ENCODE data around the gene AUNIP.

AUNIP gene

DNA sequence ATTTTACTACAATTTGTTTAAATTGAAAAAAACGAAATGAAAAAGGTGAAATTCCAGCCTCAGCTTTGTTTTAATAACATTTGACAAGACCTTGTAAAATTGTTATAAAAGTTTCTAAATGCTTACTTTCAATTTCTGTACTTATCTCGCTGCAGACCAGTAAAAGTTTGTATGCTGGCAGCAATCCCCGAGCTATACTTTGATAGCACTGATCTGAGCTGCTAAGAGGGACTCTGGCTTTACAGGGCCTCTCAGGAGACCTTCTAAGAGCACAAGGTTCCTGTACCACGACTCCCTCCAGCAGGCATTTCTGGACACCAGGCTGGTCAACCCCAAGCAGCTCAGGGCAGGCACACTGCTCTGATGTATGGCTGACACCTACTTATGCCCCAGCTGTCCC is 33.9 kb upstream of the AUNIP start:
- no peak overlapping the region for H2BK120ac ChIP-seq (ENCODE audit: low read depth, low read length)
- H3K23ac ChIP-seq (ENCODE audit: low read depth, low read length, poor library complexity): no peak overlapping the region
- peaks cover 12 to 76% of the 10 kb centered on the region in 2 donors for H3K36me3 ChIP-seq (replicated peaks in 1 of 2; ENCODE audit: control insufficient read depth in 2 of 2, insufficient read depth in 2 of 2, low read length in 2 of 2)
- no peak overlapping the region for H2AK5ac ChIP-seq (ENCODE audit: low read depth, low read length)
- peaks cover 15 to 17% of the 10 kb centered on the region in 2 donors for H3K4me1 ChIP-seq (ENCODE audit: control insufficient read depth in 2 of 2, insufficient read depth in 1 of 2, low read depth in 1 of 2, low read length in 2 of 2)
- no peak overlapping the region for H3K18ac ChIP-seq (ENCODE audit: low read length)
- H2BK12ac ChIP-seq (ENCODE audit: low read length): no peak overlapping the region
- no peak overlapping the region for H3K4ac ChIP-seq (ENCODE audit: low read length)
- H3K9ac ChIP-seq (ENCODE audit: low read depth, low read length, poor library complexity): no peak overlapping the region
- no CpG with 5 or more reads among the region's 4 CpGs for WGBS, 2 donors (ENCODE audit: extremely low coverage in 2 of 2, insufficient read length in 2 of 2, insufficient replicate concordance in 1 of 2)
- no peak overlapping the region for H4K91ac ChIP-seq (ENCODE audit: low read depth, low read length, poor library complexity)
- no peaks in the 10 kb centered on the region for H3K9me3 ChIP-seq (replicated peaks in 1 of 2; ENCODE audit: control insufficient read depth in 2 of 2, insufficient read depth in 1 of 2, low read depth in 1 of 2, low read length in 2 of 2)
- H3K27me3 ChIP-seq (ENCODE audit: control insufficient read depth in 3 of 3, insufficient read depth in 3 of 3, low read depth in 1 of 3, low read length in 3 of 3): no peaks in the 10 kb centered on the region
- no peak overlapping the region for H3K14ac ChIP-seq (ENCODE audit: low read length)
- H3K4me2 ChIP-seq (ENCODE audit: insufficient read depth, low read length, poor library complexity, severe bottlenecking): no peak overlapping the region
- H3K27ac ChIP-seq (replicated peaks; ENCODE audit: low read length): no peak overlapping the region
- H2BK15ac ChIP-seq (ENCODE audit: low read length): no peak overlapping the region
- peaks cover 5% of the 10 kb centered on the region for H3K79me1 ChIP-seq (ENCODE audit: low read depth, low read length)
- no peak for DNase-seq (ENCODE audit: low spot score)
- no peak overlapping the region for H4K8ac ChIP-seq (ENCODE audit: low read depth, low read length)
- no peak overlapping the region for H2BK5ac ChIP-seq (ENCODE audit: low read length)
- no peak overlapping the region for H2AFZ ChIP-seq (ENCODE audit: low read length)
- H3K4me3 ChIP-seq (ENCODE audit: low read length in 2 of 2): no peak overlapping the region

DNA sequence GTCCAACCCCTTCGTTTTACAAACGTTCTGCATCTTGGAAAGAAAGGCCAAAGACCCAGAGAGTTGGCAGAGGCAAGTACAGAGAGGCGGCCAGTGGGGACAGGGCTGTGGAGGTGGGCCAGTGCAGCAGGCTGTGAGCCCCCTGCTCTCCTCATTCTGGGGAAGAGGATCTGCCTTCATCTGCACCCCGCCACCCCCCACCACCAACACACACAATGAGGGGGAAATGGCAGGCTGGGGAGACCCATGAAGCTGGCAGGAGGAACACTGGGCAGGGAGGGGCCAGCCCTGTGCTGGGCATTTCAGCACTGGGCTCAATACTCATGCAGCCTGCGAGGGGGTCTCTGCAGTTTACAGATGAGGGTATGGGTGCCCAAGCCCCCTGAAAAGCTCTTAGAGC is 32.3 kb upstream of the AUNIP start:
- Histone ChIP-seq H2BK120ac (ENCODE audit: low read depth, low read length) (peak overlapping the region; percentile 43), H2AK5ac (ENCODE audit: low read depth, low read length) (peak overlapping the region; percentile 74), H2BK15ac (ENCODE audit: low read length) (peak overlapping the region; percentile 81), H4K8ac (ENCODE audit: low read depth, low read length) (peak overlapping the region; percentile 83), H3K27ac (replicated peaks; ENCODE audit: low read length) (peak overlapping the region; percentile 27), H3K4me3 (ENCODE audit: low read length in 2 of 2) (no peak overlapping the region), H3K4ac (ENCODE audit: low read length) (no peak overlapping the region), H3K18ac (ENCODE audit: low read length) (peak overlapping the region; percentile 88), H2AFZ (ENCODE audit: low read length) (no peak overlapping the region), H3K4me1 (ENCODE audit: control insufficient read depth in 2 of 2, insufficient read depth in 1 of 2, low read depth in 1 of 2, low read length in 2 of 2) (peaks cover 15% of the 10 kb centered on the region in 2 donors), H3K79me1 (ENCODE audit: low read depth, low read length) (peaks cover 5% of the 10 kb centered on the region), H3K9me3 (replicated peaks in 1 of 2; ENCODE audit: control insufficient read depth in 2 of 2, insufficient read depth in 1 of 2, low read depth in 1 of 2, low read length in 2 of 2) (no peaks in the 10 kb centered on the region), H3K27me3 (ENCODE audit: control insufficient read depth in 3 of 3, insufficient read depth in 3 of 3, low read depth in 1 of 3, low read length in 3 of 3) (no peaks in the 10 kb centered on the region), H4K91ac (ENCODE audit: low read depth, low read length, poor library complexity) (no peak overlapping the region), H3K4me2 (ENCODE audit: insufficient read depth, low read length, poor library complexity, severe bottlenecking) (no peak overlapping the region), H2BK12ac (ENCODE audit: low read length) (peak overlapping the region; percentile 76), H2BK5ac (ENCODE audit: low read length) (no peak overlapping the region), H3K9ac (ENCODE audit: low read depth, low read length, poor library complexity) (peak overlapping the region; percentile 54), H3K14ac (ENCODE audit: low read length) (peak overlapping the region; percentile 91), H3K23ac (ENCODE audit: low read depth, low read length, poor library complexity) (peak overlapping the region; percentile 49), H3K36me3 (replicated peaks in 1 of 2; ENCODE audit: control insufficient read depth in 2 of 2, insufficient read depth in 2 of 2, low read length in 2 of 2) (peaks cover 6 to 65% of the 10 kb centered on the region in 2 donors)
- WGBS, 2 donors (ENCODE audit: extremely low coverage in 2 of 2, insufficient read length in 2 of 2, insufficient replicate concordance in 1 of 2): no CpG with 5 or more reads among the region's 5 CpGs
- DNase-seq (ENCODE audit: low spot score): no peak

DNA sequence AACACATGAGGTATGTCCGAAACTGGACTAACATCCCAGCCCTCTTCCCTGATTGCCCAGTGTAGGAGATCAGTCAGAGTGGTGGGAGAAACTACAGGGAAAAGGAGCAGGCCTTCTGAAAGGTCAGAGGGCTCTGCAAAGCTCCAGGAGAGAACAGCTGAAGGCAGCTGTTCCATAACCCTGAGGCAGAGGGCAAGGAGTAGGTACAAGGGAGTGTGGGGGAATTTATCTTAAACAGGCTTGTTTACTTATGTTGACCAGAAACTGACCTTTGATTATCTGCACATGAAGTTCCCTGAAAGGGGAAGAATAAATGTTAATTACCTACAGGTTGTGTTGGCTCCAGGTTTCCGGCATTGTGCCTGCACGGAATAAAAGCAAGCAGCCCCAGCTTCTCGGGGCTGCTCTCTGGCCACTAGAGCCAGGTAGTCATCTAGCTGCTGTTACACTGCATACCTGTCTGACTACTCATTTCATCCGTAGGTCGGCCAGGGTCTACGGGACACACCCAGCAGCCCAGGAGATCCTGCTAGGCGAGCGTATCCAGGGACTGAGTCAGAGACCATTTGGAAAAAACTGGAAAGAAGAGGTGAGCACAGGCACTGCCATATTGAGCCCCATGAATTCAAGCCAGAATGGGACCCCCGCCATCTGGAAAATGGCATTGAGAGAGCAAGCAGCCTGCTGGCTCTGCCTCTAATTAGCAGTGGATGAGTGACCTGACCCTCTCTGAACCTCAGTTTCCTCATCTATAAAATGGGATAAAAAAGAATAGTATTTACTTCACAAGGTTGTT is 31.2 kb upstream of the AUNIP start:
- no peak overlapping the region for H3K4me2 ChIP-seq (ENCODE audit: insufficient read depth, low read length, poor library complexity, severe bottlenecking)
- no peak overlapping the region for H2AFZ ChIP-seq (ENCODE audit: low read length)
- H3K9ac ChIP-seq (ENCODE audit: low read depth, low read length, poor library complexity): no peak overlapping the region
- H3K4me1 ChIP-seq (ENCODE audit: control insufficient read depth in 2 of 2, insufficient read depth in 1 of 2, low read depth in 1 of 2, low read length in 2 of 2): peaks cover 11 to 15% of the 10 kb centered on the region in 2 donors
- WGBS, 2 donors (ENCODE audit: extremely low coverage in 2 of 2, insufficient read length in 2 of 2, insufficient replicate concordance in 1 of 2): no CpG with 5 or more reads among the region's 10 CpGs
- no peak overlapping the region for H2BK15ac ChIP-seq (ENCODE audit: low read length)
- no peak overlapping the region for H3K14ac ChIP-seq (ENCODE audit: low read length)
- H2BK120ac ChIP-seq (ENCODE audit: low read depth, low read length): no peak overlapping the region
- peaks cover 5% of the 10 kb centered on the region for H3K79me1 ChIP-seq (ENCODE audit: low read depth, low read length)
- DNase-seq (ENCODE audit: low spot score): no peak
- no peaks in the 10 kb centered on the region for H3K27me3 ChIP-seq (ENCODE audit: control insufficient read depth in 3 of 3, insufficient read depth in 3 of 3, low read depth in 1 of 3, low read length in 3 of 3)
- H2BK12ac ChIP-seq (ENCODE audit: low read length): no peak overlapping the region
- no peak overlapping the region for H4K91ac ChIP-seq (ENCODE audit: low read depth, low read length, poor library complexity)
- H3K36me3 ChIP-seq (replicated peaks in 1 of 2; ENCODE audit: control insufficient read depth in 2 of 2, insufficient read depth in 2 of 2, low read length in 2 of 2): peaks cover 4 to 59% of the 10 kb centered on the region in 2 donors
- H2AK5ac ChIP-seq (ENCODE audit: low read depth, low read length): no peak overlapping the region
- no peak overlapping the region for H4K8ac ChIP-seq (ENCODE audit: low read depth, low read length)
- no peaks in the 10 kb centered on the region for H3K9me3 ChIP-seq (replicated peaks in 1 of 2; ENCODE audit: control insufficient read depth in 2 of 2, insufficient read depth in 1 of 2, low read depth in 1 of 2, low read length in 2 of 2)
- H3K4me3 ChIP-seq (ENCODE audit: low read length in 2 of 2): no peak overlapping the region
- no peak overlapping the region for H3K27ac ChIP-seq (replicated peaks; ENCODE audit: low read length)
- H2BK5ac ChIP-seq (ENCODE audit: low read length): no peak overlapping the region
- no peak overlapping the region for H3K23ac ChIP-seq (ENCODE audit: low read depth, low read length, poor library complexity)
- H3K18ac ChIP-seq (ENCODE audit: low read length): no peak overlapping the region
- no peak overlapping the region for H3K4ac ChIP-seq (ENCODE audit: low read length)

DNA sequence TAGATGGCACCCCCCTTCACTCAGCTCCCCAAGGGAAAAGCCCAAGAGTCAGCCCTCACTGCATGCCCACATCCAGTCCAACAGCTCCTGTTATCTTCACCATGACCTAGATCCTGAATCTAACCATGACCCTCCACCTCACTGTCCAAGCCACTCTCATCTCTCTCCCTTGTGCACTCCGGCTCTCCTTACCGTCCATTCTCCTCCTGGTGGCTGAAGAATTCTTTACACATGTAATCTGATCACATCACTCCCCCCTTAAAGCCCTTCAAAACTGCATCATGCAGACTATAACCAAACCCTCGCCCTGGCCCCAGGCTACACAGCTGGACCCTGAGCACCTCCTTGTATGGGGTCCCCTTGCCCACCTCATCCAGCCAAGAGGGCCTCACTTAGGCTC is 30.2 kb upstream of the AUNIP start:
- WGBS, 2 donors (ENCODE audit: extremely low coverage in 2 of 2, insufficient read length in 2 of 2, insufficient replicate concordance in 1 of 2): no CpG with 5 or more reads among the region's 3 CpGs
- Histone ChIP-seq H4K91ac (ENCODE audit: low read depth, low read length, poor library complexity) (no peak overlapping the region), H2BK12ac (ENCODE audit: low read length) (no peak overlapping the region), H3K4me1 (ENCODE audit: control insufficient read depth in 2 of 2, insufficient read depth in 1 of 2, low read depth in 1 of 2, low read length in 2 of 2) (peaks cover 10 to 15% of the 10 kb centered on the region in 2 donors), H3K23ac (ENCODE audit: low read depth, low read length, poor library complexity) (no peak overlapping the region), H3K79me1 (ENCODE audit: low read depth, low read length) (peaks cover 5% of the 10 kb centered on the region), H4K8ac (ENCODE audit: low read depth, low read length) (no peak overlapping the region), H3K4me2 (ENCODE audit: insufficient read depth, low read length, poor library complexity, severe bottlenecking) (no peak overlapping the region), H3K9ac (ENCODE audit: low read depth, low read length, poor library complexity) (no peak overlapping the region), H3K9me3 (replicated peaks in 1 of 2; ENCODE audit: control insufficient read depth in 2 of 2, insufficient read depth in 1 of 2, low read depth in 1 of 2, low read length in 2 of 2) (no peaks in the 10 kb centered on the region), H2AFZ (ENCODE audit: low read length) (no peak overlapping the region), H2BK15ac (ENCODE audit: low read length) (no peak overlapping the region), H3K4ac (ENCODE audit: low read length) (no peak overlapping the region), H3K27me3 (ENCODE audit: control insufficient read depth in 3 of 3, insufficient read depth in 3 of 3, low read depth in 1 of 3, low read length in 3 of 3) (no peaks in the 10 kb centered on the region), H3K4me3 (ENCODE audit: low read length in 2 of 2) (no peak overlapping the region), H3K27ac (replicated peaks; ENCODE audit: low read length) (no peak overlapping the region), H2BK5ac (ENCODE audit: low read length) (no peak overlapping the region), H3K36me3 (replicated peaks in 1 of 2; ENCODE audit: control insufficient read depth in 2 of 2, insufficient read depth in 2 of 2, low read length in 2 of 2) (peaks cover 7 to 62% of the 10 kb centered on the region in 2 donors), H2AK5ac (ENCODE audit: low read depth, low read length) (no peak overlapping the region), H3K14ac (ENCODE audit: low read length) (no peak overlapping the region), H2BK120ac (ENCODE audit: low read depth, low read length) (no peak overlapping the region), H3K18ac (ENCODE audit: low read length) (no peak overlapping the region)
- DNase-seq (ENCODE audit: low spot score): no peak
